ENCODE results near the gene GRID1. TPM values are rescaled to one million over a fixed set of nuclear protein-coding genes. Genes with fewer than 3 reads are reported as not detected.

GRID1 gene
- total RNA-seq, 2 donors from 2014 or later, result 0.37 to 0.67 TPM

GRCh38 chr10:86170255-86171108, 196.1 kb downstream of the GRID1 start:
- no peaks in the 10 kb centered on the region for H3K27me3 ChIP-seq
- H3K27ac ChIP-seq, result no peak overlapping the region
- DNase-seq (ENCODE audit: low spot score), result no peak
- TF ChIP-seq CTCF (IDR thresholded peaks at IDR 0.05), result no peak
- H3K36me3 ChIP-seq, result no peaks in the 10 kb centered on the region
- H3K4me1 ChIP-seq, result no peaks in the 10 kb centered on the region
- H3K4me3 ChIP-seq, result no peak overlapping the region
- no peaks in the 10 kb centered on the region for H3K9me3 ChIP-seq

- Histone ChIP-seq H3K27ac (no peak overlapping the region), H3K27me3 (no peaks in the 10 kb centered on the region), H3K4me3 (no peak overlapping the region), H3K4me1 (no peaks in the 10 kb centered on the region), H3K9me3 (no peaks in the 10 kb centered on the region), H3K36me3 (no peaks in the 10 kb centered on the region)
- no peak for TF ChIP-seq CTCF (IDR thresholded peaks at IDR 0.05)
- DNase-seq (ENCODE audit: low spot score), result no peak
Observed at GRCh38 chr10:86169506-86170254, 196.9 kb downstream of the GRID1 start.

GRCh38 chr10:86169066-86169465, 197.5 kb downstream of the GRID1 start:
- no peaks in the 10 kb centered on the region for H3K27me3 ChIP-seq
- H3K4me1 ChIP-seq, result no peaks in the 10 kb centered on the region
- H3K9me3 ChIP-seq, result no peaks in the 10 kb centered on the region
- no peak for DNase-seq (ENCODE audit: low spot score)
- no peak for TF ChIP-seq CTCF (IDR thresholded peaks at IDR 0.05)
- H3K4me3 ChIP-seq, result no peak overlapping the region
- no peak overlapping the region for H3K27ac ChIP-seq
- H3K36me3 ChIP-seq, result no peaks in the 10 kb centered on the region

- H3K27me3 ChIP-seq, result no peaks in the 10 kb centered on the region
- no peaks in the 10 kb centered on the region for H3K4me1 ChIP-seq
- no peak overlapping the region for H3K4me3 ChIP-seq
- H3K36me3 ChIP-seq, result no peaks in the 10 kb centered on the region
- no peak for DNase-seq (ENCODE audit: low spot score)
- no peaks in the 10 kb centered on the region for H3K9me3 ChIP-seq
- no peak overlapping the region for H3K27ac ChIP-seq
- TF ChIP-seq CTCF (IDR thresholded peaks at IDR 0.05), result no peak
Observed at GRCh38 chr10:86168256-86168655, 198.3 kb downstream of the GRID1 start.

GRCh38 chr10:86167762-86168128, 198.8 kb downstream of the GRID1 start:
- Histone ChIP-seq H3K27ac (no peak overlapping the region), H3K4me3 (no peak overlapping the region), H3K4me1 (no peaks in the 10 kb centered on the region), H3K27me3 (no peaks in the 10 kb centered on the region), H3K36me3 (no peaks in the 10 kb centered on the region), H3K9me3 (no peaks in the 10 kb centered on the region)
- TF ChIP-seq CTCF (IDR thresholded peaks at IDR 0.05), result no peak
- no peak for DNase-seq (ENCODE audit: low spot score)
